Fibroblast of peridontal ligament (primary cell): ENCODE results near the gene CBR1.

ENCODE experiments used
- DNase-seq: peaks from one replicate; pipeline ENCODE4 v3.0.0-alpha.2; 2010; ENCODE audit errors: extremely low read depth

Gene CBR1

DNA sequence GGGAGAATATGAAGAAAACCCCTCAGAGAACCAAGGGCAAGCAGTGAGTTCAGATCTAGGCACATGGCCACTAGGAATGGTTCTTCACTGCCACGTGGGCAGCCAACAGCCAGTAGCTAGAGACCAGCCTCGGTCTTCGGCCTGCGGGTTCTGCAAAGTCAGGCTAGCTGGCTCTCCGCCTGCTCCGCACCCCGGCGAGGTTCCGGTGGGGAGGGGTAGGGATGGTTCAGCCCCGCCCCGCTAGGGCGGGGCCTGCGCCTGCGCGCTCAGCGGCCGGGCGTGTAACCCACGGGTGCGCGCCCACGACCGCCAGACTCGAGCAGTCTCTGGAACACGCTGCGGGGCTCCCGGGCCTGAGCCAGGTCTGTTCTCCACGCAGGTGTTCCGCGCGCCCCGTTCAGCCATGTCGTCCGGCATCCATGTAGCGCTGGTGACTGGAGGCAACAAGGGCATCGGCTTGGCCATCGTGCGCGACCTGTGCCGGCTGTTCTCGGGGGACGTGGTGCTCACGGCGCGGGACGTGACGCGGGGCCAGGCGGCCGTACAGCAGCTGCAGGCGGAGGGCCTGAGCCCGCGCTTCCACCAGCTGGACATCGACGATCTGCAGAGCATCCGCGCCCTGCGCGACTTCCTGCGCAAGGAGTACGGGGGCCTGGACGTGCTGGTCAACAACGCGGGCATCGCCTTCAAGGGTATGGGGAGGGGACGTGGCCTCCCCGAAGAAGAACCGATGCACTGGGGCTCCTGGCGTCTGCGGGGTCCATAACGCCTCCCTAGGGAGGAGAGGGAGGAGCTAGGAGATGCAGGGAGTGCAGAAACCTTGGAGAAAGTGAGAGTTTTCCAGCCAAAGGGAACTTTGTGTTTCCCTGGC is at the start of gene CBR1:
Gene CBR1 (plus strand): TSS at position 312 of the 871 bp plus-strand sequence. CDS start 92 bp downstream, at position 404.
- DNase-seq = peak; percentile 93

DNA sequence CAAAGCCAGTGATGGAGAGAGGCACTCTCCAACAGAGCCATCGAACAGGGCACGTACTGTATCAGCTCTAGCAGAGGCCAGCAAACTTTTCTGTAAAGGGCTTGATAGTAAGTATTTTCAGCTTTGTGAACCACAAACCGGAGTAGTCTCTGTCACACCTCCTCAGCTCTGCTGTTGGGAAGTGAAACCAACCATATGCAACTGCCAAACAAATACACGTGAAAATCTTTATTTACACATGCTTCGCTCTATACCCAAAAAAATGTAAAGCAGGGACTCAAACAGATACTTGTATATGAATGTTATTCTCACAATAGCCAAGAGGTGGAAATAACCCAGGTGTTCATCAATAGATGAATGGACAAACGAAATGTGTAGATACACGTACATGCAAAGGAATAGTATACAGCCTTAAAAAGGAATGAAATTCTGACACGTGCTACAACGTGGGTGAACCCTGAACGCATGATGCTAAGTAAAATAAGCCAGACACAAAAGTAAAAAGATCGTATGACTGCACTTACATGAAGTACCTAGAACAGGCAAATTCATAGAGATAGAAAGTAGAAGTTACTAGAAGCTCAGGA is 48.5 kb upstream of the CBR1 start:
- DNase-seq = no peak

DNA sequence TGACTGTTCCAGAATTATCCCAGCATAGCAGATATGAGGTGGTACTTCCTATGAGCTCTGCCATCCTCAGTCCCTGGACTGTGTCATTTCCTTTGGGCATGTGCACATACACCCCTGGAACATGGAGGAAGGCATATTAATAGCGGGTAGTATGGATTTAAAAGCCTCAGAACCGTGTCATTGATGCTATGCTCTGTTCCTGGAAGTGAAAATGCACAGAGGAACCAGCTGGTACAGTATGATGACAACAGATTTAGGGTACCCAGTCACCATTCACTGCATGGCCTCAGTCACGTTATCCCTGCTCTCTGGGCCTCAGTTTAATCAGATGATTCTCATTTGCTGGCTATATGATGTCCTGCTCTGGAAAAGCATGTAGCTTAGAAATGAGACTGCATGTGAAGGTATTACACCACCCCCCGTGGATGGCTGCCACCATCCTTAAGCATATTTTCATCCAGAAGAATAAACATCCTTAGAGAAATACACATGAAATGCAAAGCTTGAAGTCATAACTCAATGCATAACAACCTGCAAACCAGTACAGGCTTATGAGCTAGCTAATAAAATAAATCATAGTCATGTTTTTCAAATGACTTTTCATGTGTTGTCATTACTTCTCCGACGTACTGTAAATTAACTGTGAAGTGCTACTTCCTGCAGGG is 47.3 kb upstream of the CBR1 start:
- DNase-seq = peak; percentile 11

DNA sequence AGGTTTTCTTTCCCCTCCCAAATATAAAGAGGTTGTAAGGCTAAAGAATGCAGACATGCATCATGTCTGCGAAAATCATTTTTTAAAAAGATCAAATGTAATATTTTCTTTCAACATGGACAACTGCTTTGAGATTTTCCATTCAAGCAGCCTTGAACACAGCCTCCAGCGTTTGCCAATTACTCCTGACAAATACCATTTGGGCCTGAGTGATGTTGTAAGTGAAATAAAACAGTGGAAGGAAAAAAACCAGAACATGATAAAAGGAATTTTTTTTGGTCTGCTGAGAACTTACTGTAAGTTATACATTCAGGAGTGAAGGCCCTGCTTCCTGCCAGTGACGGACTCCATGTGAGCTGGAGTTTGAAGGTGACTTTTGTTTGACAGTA is 46.7 kb upstream of the CBR1 start:
- peak; percentile 4 for DNase-seq

DNA sequence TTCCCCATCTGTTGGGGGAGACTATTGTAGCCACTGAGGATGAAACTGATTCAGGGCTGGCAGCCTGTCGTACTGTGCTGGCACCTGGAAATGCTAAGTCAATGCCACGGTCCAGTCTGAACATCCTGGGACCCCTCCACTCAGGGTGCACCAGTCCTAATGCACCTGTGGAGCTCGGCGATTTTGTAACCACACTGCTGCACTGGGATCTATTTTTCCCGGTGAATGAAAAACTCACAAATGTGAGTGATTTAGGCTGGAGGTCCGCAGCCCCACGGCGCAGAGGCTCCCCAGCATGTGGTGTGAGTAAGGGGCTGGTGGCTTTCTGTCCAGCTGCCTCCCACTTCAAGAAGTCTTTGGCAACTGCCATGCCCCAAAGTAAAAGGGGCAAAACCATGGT is 45.0 kb upstream of the CBR1 start:
- no peak for DNase-seq

DNA sequence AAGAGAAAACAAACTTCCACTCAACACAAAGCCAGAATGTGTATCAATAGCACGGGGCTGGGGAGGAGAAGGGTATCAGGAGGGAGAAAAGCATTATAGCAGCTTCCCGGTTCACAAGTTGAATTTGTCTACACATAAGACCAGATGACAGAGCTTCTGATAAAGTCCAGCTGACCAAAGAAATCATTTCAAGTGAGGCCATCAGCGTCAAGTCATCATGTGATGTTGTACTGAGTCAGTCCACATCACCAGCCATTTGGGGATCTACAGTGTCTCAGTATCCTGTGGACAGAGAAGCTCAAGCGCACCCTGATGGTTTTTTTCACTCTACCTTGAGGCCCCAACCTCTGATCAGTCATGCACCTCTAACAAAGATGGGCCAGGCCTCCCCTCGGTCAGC is 42.5 kb upstream of the CBR1 start:
- DNase-seq = peak; percentile 33

DNA sequence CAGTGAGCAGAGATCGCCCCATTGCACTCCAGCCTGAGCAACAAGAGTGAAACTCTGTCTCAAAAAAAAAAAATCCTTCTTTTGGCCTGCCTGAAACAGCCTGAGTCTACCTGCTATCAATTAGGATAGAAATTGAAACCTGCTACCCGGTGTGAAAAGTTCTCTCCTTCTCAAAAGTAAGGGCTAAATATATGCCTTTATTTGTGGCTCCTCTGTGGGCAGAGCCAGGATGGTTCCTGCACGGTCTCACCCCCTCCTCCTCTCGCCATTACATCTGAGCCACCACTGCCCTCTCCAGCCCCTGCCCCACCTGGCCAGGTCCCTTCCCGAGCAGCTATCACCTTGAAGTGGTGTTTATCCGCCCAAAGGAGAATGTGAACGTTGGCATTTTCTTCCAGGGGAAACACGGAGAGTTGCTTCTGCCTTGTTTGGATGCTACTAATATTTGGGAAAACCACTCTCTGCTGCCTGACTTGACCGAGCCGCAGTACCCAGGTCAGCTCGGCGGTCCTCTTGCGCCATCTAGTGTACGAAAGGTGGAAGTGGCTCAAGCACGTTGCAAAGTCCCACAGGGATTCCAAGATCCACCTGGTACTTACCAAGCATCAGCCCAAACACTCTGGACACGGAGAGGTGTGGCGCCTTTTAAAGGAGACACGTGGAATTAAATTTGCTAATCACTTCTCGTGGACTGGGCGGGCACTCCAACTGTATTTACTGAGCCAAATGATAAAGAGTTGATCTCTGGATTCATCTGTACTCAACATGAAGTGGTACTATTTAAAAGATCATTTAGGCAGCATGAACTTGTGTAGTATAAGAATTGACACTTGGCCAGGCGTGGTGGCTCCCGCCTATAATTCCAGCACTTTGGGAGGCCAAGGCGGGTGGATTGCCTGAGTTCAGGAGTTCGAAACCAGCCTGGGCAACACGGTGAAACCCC is 41.4 kb upstream of the CBR1 start:
- peak; percentile 77 for DNase-seq

DNA sequence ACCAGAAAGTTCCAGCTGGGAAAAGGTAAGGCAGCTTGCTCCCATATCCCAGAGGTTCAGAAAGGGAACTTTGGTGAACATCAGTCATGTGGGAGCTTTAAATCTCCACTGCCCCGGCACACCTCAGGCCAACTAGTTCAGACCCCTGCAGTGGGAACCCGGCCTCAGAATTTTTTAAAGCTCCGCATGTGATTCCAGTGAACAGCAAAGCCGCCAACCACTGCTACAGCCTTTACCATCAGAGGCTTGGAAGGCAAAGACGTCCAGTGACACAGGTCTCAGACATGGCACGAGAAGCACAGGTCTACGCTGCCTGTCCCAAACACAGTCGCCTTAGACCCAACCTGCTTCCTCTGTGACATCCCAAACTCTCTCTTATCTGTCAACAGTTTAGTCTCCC is 40.5 kb upstream of the CBR1 start:
- no peak for DNase-seq

DNA sequence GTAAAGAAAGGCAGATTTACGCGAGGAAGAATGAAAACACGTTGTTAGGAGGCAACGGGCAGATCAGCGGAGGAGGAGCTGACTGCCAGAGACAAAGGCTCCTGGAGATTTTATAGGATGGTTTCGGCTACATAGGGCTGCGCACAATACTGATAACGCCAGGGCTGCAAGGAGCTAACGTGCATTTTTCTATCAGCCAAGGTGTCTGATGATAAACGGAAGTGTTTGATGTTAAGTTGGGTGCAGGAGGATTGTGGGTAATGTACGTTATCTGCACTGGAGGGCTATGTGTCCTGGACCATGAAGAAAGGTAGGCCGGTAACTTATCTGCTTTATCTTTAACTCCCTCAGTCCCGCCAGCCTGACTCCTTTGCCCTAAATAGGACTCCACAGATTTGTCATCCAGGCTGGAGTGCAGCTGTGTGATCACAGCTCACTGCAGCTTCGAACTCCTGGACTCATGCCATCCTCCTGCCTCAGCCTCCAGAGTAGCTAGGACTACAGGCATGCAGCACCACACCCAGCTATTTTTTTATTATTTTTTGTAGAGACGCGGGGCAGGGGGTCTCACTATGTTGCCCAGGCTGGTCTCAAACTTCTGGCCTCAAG is 39.1 kb upstream of the CBR1 start:
- peak; percentile 22 for DNase-seq

DNA sequence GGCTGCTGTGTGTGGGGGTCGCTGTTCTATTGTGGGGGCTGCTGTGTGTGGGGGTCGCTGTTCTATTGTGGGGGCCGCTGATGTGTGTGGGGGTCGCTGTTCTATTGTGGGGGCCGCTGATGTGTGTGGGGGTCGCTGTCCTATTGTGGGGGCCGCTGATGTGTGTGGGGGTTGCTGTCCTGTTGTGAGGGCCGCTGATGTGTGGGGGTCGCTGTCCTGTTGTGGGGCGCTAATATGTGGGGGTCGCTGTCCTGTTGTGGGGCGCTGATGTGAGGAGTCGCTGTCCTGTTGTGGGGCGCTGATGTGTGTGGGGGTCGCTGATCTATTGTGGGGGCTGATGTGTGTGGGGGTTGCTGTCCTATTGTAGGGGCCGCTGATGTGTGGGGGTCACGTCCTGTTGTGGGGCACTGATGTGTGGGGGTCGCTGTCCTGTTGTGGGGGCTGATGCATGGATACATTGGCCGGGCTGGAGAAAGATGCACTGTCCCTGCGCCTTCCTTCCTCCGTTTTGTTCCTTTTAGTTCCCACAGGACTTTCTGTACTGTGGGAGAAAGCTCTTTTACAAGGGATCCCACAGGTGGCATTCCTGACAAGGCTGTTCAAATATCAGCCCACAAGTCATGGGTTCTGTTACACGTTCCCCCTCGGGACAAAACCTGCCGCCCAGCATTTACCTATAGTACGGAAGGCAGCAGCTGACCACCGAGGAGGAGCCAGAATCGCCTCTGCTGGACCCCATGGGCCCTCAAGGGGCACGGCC is 37.0 kb upstream of the CBR1 start:
- no peak for DNase-seq

DNA sequence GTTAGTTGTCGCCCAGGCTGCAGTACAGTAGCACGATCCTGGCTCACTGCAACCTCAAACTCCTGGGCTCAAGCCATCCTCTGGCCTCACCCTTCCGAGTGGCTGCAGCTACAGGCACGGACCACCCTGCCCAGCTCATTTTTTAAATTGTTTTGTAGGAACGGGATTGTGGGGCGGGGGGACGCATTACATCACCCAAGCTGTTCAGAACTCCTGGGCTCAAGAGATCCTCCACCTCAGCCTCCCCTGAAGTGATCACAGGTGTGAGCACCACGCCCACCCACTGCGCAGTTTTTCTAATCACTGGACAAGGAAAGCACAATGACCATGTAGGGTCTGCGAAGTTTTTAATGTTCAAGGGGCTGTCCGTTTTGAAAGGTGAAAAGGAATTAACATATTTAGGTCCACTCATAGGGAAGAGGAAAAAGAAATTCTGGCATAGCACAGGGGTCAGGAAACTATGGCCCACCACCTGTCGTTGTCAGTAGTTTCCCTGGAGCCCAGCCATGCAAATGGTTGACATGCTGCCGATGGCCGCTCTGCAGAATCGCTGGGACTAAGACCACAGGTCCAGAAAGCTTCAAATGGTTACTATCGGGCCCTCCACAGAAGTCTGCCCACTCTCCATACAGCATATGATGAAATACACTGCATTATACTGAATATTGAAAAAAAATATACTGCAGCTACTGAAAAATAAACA is 35.5 kb upstream of the CBR1 start:
- no peak for DNase-seq

DNA sequence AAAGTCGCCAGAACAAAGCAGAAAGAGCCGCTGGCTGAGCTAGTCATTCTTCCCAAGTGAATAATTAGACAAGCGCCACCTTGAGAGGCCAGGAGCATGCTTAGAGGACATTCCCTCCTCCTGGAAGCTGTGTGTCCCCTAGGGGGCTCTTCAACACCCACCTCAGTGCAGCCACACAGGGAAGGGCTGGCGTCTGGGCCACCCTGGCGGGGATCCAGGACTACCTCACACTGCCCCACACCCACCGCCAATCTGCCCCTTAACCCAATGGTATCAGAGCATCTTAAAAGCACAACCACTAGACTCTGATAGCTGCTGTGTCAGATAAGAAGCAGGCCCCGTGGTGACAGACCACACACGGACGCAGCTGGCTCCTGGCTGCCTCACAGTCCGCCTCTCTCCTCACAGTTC is 34.4 kb upstream of the CBR1 start:
- no peak for DNase-seq

DNA sequence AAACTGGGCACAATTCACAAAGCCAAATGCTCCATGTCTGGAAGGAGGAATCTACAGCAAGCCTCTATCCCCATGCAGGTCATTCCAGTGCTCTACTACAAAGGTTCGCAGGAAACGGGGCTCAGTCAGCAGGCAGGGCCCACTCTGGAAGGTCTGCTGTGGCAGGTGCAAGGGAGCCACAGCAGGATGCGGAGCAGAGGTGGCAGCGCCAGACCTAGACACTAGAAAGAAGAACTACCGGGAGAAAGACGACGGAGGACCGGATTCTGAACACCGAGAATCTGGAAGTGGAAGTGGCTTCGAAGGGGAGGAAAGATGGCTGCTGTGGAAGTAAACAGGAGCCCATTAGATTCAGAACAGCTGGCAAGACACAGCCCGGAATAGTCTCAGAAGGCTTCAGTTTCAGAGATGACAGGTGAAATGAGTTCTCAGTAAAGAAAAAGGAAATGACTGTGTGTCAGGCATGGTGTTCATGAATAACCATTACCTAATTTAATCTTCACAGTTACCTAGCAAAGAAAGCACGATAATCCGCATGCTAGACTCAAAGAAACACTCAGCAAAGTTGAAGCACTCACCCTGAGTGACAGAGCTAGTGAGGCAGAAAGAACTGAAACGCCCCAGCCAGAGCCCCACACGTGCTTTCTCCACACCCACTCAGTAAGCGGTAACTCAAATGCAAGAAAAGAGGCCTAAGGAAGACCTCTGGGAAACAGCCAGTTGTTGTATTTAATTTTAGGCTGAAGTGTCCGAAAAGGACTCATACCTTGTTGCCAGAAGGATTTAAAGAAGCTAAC is 30.9 kb upstream of the CBR1 start:
- DNase-seq = no peak

DNA sequence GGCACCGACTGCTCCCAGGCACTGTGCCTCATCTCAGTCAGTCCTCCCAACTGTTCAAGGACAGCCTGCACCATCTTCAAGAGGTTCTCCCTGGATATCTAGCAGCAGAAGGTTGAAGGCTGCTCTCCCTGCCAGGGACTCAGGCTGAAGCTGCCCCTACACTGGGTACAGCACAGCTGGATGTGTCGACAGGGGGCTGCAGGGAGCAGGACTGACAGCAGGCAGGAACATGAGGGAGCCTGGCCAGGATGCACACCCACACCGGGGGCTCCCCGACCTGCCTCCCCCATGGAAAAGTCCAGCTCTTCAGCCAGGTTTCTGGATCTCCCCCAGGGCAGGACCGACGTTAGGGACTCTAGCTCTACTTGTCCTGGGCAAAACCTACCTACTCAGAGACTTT is 30.0 kb upstream of the CBR1 start:
- no peak for DNase-seq

DNA sequence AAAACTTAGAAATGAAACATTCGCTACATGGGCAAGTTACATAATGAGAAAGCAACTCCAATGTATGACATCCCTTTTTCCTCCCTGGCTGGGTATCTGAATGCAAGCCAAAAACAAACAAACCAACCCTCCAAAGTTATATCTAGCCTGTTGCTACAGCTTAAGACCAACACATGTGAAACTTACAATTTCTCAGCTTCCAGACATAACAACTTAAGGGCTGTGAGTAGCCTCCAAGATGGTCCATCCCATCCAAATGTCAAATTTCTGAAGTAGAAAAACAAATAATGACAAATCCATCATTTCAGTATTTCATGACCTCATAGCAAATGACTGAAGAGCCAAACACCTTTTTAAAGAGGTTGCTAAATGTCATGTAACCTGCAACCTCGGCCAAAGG is 29.4 kb upstream of the CBR1 start:
- peak; percentile 31 for DNase-seq

DNA sequence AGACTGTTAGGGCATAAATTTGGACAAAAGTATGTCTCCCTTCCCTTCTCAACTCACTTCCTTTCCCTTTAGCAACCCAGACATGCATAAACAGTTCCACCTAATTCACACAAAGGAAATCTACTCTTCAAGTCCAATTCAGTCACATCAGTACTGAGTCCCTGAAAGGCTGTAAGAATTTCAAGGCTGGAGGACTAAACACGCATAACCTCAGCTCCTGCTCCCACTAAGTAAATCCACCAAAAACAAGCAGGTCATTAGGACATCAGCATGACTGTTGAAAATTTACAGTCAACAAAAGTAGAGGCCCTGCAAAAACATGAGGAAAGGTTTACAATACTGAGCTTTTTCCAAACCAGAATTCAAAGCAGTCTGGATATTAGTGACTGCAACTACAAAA is 27.9 kb upstream of the CBR1 start:
- DNase-seq = no peak

DNA sequence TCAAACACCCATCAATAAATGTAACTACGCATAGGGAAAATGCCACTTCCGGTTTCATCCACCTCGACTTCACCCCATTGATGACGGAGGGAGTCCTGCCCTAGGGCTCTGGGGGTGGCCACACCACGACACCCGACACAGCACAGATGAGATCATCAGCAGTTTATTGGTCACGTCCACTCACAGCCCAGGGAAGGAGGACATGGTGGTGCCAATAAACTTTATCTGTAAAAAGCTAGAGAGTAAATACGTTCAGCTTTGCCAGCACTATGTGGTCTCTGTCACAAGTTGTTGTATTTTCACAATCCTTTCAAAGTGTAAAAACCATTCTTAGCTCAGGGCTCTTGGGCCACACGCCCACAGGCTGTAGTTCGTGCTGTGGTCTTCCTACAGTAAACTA is 25.8 kb upstream of the CBR1 start:
- DNase-seq = no peak

DNA sequence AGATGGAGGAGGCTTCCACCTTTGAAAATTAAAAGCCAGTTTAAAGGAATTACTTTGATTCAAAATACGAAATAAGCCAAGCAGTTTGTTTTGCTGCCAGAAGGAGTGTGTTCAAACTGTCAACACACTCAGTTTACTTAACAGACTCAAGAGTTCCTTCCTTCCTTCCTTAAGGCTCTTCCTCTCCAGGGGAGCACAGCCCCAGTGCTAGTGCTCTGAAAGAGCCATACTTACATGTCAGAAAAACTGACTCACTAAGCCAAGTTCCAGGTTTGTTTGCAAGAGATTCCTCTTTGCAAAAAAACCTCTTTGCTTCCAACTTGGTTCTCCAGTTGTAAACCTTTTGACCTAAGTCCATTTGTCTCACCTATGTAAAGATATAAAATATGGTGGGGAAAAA is 23.8 kb upstream of the CBR1 start:
- no peak for DNase-seq

DNA sequence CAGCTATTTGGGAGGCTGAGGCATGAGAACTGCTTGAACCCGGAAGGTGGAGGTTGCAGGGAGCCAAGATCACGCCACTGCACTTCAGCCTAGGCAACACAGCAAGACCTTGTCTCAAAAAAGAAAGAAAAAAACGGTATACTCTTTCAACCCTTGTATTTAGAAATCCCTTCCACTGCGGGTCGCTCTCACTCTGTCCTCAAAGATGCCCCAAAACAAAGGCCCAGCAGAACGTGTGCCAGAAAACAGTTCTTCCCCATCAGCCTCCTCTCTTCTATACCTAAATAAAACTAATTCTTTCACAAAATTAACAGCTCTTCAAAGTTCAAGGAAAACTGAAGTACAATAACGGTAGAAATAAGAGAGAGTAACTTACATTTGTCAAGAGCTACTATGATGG is 22.7 kb upstream of the CBR1 start:
- DNase-seq = no peak
